ENCODE results near the gene MITF. TPM values are rescaled to one million over a fixed set of nuclear protein-coding genes. Genes with fewer than 3 reads are reported as not detected.

The MITF gene
- total RNA-seq, 1 experiment from 2014 or later = 1.9 TPM

DNA sequence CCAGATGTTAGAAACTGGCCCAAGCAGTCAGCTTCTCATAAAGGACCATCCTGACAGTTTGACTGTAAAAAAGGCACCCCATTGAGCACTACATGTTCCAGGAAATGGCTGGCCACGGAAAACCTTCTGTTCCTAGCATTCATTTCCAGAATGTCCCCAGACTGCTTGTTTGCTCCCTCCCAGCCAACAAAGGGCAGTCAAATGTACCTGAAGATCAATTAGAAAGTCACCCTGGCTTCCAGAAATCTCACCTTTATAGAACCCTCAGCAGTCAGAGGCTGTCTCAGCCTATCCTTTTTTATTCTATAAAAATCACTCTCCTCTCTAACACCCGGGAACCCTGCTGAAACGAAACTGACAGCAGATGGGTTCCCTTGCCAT is 259.5 kb downstream of the MITF start:
- H3K79me2 ChIP-seq (ENCODE audit: insufficient read depth, low read length) = no peaks in the 10 kb centered on the region
- H3K4me2 ChIP-seq (ENCODE audit: low read length) = no peak overlapping the region
- H3K27me3 ChIP-seq (ENCODE audit: insufficient read depth, low read length) = 0 out of 2 replicates have a peak, but pooled peaks cover 3% of the 10 kb centered on the region
- H3K27ac ChIP-seq (ENCODE audit: low read depth, low read length) = no peak overlapping the region
- intact Hi-C loops (cut with micrococcal nuclease) = no loop called here
- no peaks in the 10 kb centered on the region for H3K4me1 ChIP-seq (ENCODE audit: control insufficient read depth in 1 of 2, insufficient read depth in 2 of 2, low read length in 2 of 2)
- H3K9me3 ChIP-seq (ENCODE audit: control insufficient read depth in 1 of 2, insufficient read depth in 1 of 2, low read depth in 1 of 2, low read length in 2 of 2) = no peaks in the 10 kb centered on the region
- no peak for TF ChIP-seq JUND (IDR thresholded peaks at IDR 0.05)
- TF ChIP-seq, protein P1, sequence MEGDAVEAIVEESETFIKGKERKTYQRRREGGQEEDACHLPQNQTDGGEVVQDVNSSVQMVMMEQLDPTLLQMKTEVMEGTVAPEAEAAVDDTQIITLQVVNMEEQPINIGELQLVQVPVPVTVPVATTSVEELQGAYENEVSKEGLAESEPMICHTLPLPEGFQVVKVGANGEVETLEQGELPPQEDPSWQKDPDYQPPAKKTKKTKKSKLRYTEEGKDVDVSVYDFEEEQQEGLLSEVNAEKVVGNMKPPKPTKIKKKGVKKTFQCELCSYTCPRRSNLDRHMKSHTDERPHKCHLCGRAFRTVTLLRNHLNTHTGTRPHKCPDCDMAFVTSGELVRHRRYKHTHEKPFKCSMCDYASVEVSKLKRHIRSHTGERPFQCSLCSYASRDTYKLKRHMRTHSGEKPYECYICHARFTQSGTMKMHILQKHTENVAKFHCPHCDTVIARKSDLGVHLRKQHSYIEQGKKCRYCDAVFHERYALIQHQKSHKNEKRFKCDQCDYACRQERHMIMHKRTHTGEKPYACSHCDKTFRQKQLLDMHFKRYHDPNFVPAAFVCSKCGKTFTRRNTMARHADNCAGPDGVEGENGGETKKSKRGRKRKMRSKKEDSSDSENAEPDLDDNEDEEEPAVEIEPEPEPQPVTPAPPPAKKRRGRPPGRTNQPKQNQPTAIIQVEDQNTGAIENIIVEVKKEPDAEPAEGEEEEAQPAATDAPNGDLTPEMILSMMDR (IDR thresholded peaks at IDR 0.05 in 2 of 3, conservative IDR thresholded peaks at IDR 0.05 in 1 of 3; ENCODE audit: borderline replicate concordance in 1 of 3, insufficient read depth in 1 of 3, low read depth in 2 of 3, low read length in 2 of 3) = no peak
- TF ChIP-seq, protein P2, sequence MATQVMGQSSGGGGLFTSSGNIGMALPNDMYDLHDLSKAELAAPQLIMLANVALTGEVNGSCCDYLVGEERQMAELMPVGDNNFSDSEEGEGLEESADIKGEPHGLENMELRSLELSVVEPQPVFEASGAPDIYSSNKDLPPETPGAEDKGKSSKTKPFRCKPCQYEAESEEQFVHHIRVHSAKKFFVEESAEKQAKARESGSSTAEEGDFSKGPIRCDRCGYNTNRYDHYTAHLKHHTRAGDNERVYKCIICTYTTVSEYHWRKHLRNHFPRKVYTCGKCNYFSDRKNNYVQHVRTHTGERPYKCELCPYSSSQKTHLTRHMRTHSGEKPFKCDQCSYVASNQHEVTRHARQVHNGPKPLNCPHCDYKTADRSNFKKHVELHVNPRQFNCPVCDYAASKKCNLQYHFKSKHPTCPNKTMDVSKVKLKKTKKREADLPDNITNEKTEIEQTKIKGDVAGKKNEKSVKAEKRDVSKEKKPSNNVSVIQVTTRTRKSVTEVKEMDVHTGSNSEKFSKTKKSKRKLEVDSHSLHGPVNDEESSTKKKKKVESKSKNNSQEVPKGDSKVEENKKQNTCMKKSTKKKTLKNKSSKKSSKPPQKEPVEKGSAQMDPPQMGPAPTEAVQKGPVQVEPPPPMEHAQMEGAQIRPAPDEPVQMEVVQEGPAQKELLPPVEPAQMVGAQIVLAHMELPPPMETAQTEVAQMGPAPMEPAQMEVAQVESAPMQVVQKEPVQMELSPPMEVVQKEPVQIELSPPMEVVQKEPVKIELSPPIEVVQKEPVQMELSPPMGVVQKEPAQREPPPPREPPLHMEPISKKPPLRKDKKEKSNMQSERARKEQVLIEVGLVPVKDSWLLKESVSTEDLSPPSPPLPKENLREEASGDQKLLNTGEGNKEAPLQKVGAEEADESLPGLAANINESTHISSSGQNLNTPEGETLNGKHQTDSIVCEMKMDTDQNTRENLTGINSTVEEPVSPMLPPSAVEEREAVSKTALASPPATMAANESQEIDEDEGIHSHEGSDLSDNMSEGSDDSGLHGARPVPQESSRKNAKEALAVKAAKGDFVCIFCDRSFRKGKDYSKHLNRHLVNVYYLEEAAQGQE (IDR thresholded peaks at IDR 0.05; ENCODE audit: low read depth) = no peak
- no peak for TF ChIP-seq SRF (IDR thresholded peaks at IDR 0.05; ENCODE audit: low read depth)
- no peak for TF ChIP-seq ZNF274 (IDR thresholded peaks at IDR 0.05; ENCODE audit: low read depth, low read length)
- no peak for TF ChIP-seq EZH2phosphoT487 (IDR thresholded peaks at IDR 0.05; ENCODE audit: borderline replicate concordance)
- no peak for TF ChIP-seq RAD21 (IDR thresholded peaks at IDR 0.05; ENCODE audit: low read depth)
- TF ChIP-seq POLR2A (IDR thresholded peaks at IDR 0.05; ENCODE audit: borderline replicate concordance, extremely low read depth, insufficient read depth, insufficient read length) = no peak
- RAD21 ChIA-PET (ENCODE audit: low non-redundant PET in 1 of 2, low total read pairs in 2 of 2, uncharacterized antibody in 2 of 2, unreplicated experiment in 2 of 2) = no interaction called here
- DNase-seq (ENCODE audit: low read depth, low spot score) (no peak), ATAC-seq (no peak)
- BruUV-seq (replicated peaks) = no TSS peak
- H2AFZ ChIP-seq (ENCODE audit: low read depth, low read length, poor library complexity, severe bottlenecking) = no peak overlapping the region
- H3K4me3 ChIP-seq (replicated peaks in 1 of 2; ENCODE audit: low read depth in 1 of 2, low read length in 2 of 2) = no peak overlapping the region
- POLR2A ChIA-PET = no interaction called here
- H4K20me1 ChIP-seq (ENCODE audit: insufficient read depth) = no peaks in the 10 kb centered on the region
- H3K9ac ChIP-seq (ENCODE audit: low read length) = no peak overlapping the region
- H3K36me3 ChIP-seq (ENCODE audit: control insufficient read depth in 1 of 2, insufficient read depth in 2 of 2, low read length in 2 of 2) = no peaks in the 10 kb centered on the region
- CTCF ChIA-PET = no interaction called here
- H3K9me2 ChIP-seq (ENCODE audit: insufficient read depth) = no peaks in the 10 kb centered on the region

Measured in HCT116 (cell line).